CD4-positive, alpha-beta T cell treated with Interleukin-6 at 100 ng/mL for 8 hours (primary cell): ENCODE results near the gene CFAP53.
"Not testable (repeated sequence)": the region's sequence is repeated elsewhere in the genome, so short reads cannot be mapped to it uniquely, and the experiment has no call there.

ENCODE experiments used
- DNase-seq: peaks from one replicate; pipeline ENCODE4 v3.0.0-alpha.2; 2020; ENCODE audit warnings: mixed read lengths, low spot score

CFAP53 gene

DNA sequence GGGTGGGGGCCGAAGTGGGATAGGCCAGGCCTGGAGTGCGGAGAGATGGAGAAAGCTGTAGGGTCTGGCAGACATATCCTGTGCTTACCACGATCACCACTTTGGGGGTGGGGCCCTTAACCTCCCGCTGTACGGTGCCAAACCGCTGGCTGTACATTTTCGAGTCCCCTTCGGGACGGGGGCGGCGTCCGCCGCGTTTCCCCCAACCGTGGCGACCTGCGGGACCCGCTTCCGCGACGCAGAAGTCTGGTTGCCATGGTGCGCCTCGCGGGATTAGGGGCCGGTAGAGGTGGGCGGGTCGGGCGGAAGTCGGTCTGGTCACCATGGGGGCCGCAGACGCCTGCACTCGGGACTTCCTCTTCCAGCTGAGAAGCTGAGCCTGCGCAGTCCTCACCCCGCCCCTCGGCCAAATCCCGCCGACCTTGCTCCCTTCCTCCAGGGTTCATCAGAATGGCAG lies at the start of gene CFAP53:
TSS of gene CFAP53 (minus strand) at position 248 of the 457 bp plus-strand sequence. CDS start at position 157, 91 bp downstream.
- peak; percentile 84 for DNase-seq

- no peak for DNase-seq
These were observed 49.0 kb upstream of the CFAP53 start for GRCh38 chr18:50315100-50315871.

DNA sequence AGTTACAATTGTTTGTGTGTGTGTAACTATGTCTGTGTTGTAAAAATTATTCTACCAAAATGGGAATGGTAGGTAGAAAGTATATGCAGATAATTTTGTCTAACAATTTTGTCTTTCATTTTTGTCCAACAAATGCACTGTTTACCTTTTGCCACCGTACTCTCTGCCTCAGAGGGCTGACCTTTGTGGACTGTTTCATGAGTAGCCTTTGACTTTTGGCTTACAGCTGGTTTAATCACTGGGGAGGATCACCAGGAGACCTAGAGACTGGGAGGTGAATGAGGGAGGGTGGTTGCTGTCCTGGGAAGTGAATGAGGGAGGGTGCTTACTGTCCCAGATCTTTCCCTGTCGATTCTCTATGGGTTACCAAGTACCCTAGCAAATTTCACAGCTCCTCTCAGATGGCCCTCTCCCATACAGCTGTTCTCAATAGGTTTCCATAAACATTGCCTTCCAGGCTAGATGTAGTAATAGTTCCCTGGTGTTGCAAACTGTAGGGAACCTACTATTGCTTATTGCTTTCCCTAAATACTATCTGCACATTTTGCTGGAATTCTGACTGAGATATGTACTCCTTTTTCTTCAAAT lies 47.7 kb upstream of the CFAP53 start:
- no peak for DNase-seq

- DNase-seq, result no peak
These were observed 46.8 kb upstream of the CFAP53 start for GRCh38 chr18:50313031-50313607.

GRCh38 chr18:50312296-50313030 lies 46.2 kb upstream of the CFAP53 start:
- DNase-seq, result no peak

- DNase-seq, result no peak
These were observed 45.4 kb upstream of the CFAP53 start for GRCh38 chr18:50311650-50312049.

DNA sequence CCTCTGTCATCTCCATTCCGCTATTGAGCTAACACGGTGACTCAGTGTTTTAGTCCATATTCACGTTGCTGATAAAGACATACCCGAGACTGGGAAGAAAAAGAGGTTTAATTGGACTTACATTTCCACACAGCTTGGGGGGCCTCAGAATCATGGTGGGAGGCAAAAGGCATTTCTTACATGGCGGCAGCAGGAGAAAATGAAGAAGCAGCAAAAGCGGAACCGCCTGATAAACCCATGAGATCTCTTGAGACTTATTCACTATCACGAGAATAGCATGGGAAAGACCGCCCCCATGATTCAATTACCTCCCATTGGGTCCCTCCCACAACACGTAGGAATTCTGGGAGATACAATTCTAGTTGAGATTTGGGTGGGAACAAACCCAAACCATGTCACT lies 43.8 kb upstream of the CFAP53 start:
- no peak for DNase-seq

DNA sequence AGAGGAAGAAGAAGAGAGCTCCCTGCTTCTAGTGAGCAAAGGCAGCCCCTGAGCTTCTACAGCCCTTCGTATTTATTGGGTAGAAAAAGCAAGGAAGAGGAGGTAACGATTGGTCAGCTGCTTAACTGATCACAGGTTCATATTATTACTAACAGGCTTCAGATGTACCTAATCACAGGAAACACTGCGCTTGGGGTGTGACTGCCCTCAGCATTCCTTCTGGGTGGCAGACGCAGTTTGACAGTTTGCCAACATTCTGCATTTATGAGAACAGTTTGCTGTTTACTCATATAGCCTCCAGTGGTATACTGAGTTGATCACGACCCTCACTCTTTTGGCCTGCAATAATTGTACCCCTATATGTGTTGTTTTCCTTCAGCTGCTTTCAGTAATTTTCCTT lies 42.6 kb upstream of the CFAP53 start:
- not testable (repeated sequence) for DNase-seq

DNA sequence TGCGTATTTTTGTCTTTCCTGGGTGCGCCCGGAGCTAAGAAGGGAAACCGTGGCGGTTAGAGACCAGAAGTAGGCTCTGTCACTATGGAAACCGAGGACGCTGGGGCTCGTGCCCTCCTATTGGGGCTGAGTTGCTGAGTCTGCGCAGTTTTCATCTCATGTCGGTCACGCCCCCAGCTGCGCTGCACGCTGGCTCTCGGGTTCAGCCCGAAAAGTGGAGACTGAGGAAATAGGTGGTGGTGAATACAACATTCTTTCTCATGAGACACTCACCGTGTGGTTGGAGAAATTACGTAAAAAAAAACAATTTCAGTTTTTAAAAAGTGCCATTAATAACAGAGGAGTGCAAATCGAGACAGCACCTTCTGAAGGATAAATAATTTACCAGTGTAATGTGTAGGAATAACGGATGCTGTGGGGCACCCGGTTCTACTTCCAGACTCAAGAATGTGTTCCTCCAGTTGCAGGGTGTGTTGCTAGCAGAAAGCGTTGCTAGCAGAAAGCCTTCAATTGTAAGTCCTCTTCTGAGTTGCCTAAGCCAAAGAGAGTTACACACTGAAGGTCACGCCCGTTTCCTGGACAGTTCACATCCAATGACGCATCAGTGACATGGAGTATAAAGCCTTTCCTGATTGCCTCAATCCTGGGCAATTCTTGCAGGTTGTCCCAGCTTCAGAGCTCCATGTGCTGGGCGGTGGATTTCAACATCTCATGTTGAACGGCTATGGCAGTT lies 41.6 kb upstream of the CFAP53 start:
- DNase-seq, result peak; percentile 93

- no peak for DNase-seq
These were observed 41.1 kb upstream of the CFAP53 start for GRCh38 chr18:50307400-50307737.

- no peak for DNase-seq
These were observed 40.6 kb upstream of the CFAP53 start for GRCh38 chr18:50306944-50307343.

- DNase-seq, result no peak
These were observed 34.8 kb upstream of the CFAP53 start for GRCh38 chr18:50301074-50301473.

GRCh38 chr18:50299626-50300388 lies 33.5 kb upstream of the CFAP53 start:
- DNase-seq, result no peak

- no peak for DNase-seq
These were observed 32.4 kb upstream of the CFAP53 start for GRCh38 chr18:50298443-50299284.

GRCh38 chr18:50297621-50298442 lies 31.5 kb upstream of the CFAP53 start:
- peak; percentile 61 for DNase-seq

DNA sequence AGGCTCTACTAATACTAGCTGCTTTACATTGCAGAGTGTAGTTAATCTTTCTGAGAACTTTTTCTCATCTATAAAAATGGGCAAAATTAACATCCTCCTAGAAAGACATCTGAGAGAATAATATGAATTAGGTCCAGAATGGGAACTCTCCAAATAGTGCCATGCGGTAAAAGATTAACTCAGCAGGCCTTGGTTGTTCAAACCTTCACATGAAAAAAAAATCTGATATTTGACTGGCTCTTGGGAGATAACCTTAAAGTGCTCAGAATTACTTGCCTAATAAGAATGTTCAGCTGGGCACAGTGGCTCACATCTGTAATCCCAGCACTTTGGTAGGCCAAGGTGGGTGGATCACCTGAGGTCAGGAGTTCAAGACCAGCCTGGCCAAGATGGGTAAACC lies 26.7 kb upstream of the CFAP53 start:
- no peak for DNase-seq

GRCh38 chr18:50289108-50289443 lies 22.8 kb upstream of the CFAP53 start:
- no peak for DNase-seq

DNA sequence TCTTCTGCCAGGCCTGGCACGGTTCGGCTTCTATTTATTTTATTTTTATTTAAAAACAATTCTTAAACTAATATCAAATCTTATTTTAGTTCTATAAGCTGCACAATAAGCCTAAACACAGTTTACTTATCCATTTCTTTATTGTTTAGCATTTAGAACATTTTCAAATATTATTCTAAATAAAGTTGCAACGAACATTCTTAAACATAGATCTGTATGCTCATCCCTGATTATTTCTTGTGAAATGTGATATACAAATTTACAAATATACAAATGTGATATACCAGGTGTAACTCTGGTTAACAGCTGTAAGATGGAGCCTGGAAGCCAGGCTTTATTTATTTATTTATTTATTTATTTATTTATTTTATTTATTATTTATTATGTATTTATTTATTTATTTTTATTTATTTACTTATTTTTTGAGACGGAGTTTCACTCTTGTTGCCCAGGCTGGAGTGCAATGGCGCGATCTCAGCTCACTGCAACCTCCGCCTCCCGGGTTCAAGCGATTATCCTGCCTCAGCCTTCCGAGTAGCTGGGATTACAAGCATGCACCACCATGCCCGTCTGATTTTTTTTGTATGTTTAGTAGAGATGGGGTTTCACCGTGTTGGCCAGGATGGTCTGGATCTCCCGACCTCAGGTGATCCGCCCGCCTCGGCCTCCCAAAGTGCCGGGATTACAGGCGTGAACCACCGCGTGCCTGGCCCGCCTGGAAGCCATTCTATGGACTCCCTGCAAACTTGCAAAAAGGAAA lies 22.2 kb upstream of the CFAP53 start:
- DNase-seq, result not testable (repeated sequence)
